HepG2 (cell line): Measurements from ENCODE around the gene SDR39U1. TPM values are rescaled to one million over a fixed set of nuclear protein-coding genes. Genes with fewer than 3 reads are reported as not detected.

Source experiments
- AHR ChIP-seq: IDR thresholded peaks from 2 replicates; pipeline ENCODE4 v1.6.1; 2018; ENCODE audit warnings: missing genetic modification reagents, missing compliant biosample characterization
- ATF1 ChIP-seq: IDR thresholded peaks from 2 replicates; pipeline ENCODE4 v1.6.1; 2016; ENCODE audit warnings: mild to moderate bottlenecking, control low read depth
- ATF6 ChIP-seq: sonication (generic); formaldehyde crosslinking; conservative IDR thresholded peaks from 2 replicates; pipeline ENCODE4 v1.4.0; 2020; ENCODE audit warnings: missing genetic modification reagents
- ATM ChIP-seq: fragments of 450-650 bp; IDR thresholded peaks from 2 replicates; pipeline ENCODE4 v1.7.1; 2017; ENCODE audit warnings: mild to moderate bottlenecking, borderline replicate concordance
- CHD2 ChIP-seq: IDR thresholded peaks from 2 replicates; pipeline ENCODE4 v1.6.1; 2011; ENCODE audit warnings: low read depth, low read length, improper control_type of control experiment
- EED ChIP-seq: sonication (generic); formaldehyde crosslinking; IDR thresholded peaks from 2 replicates; pipeline ENCODE4 v1.5.0; 2020; ENCODE audit warnings: mild to moderate bottlenecking, missing genetic modification reagents
- FOXC1 ChIP-seq: sonication (generic); formaldehyde crosslinking; IDR thresholded peaks from 2 replicates; pipeline ENCODE4 v1.8.0; 2022; ENCODE audit warnings: mild to moderate bottlenecking, missing genetic modification reagents, borderline replicate concordance
- GATAD2A ChIP-seq: IDR thresholded peaks from 2 replicates; pipeline ENCODE4 v1.6.1; 2016
- MTF2 ChIP-seq: sonication (generic); formaldehyde crosslinking; IDR thresholded peaks from 2 replicates; pipeline ENCODE4 v1.5.0; 2020; ENCODE audit warnings: missing genetic modification reagents, borderline replicate concordance
- MYPOP ChIP-seq: sonication (generic); formaldehyde crosslinking; IDR thresholded peaks from 2 replicates; pipeline ENCODE4 v1.8.1; 2023; ENCODE audit warnings: mild to moderate bottlenecking, moderate library complexity, missing genetic modification reagents
- MZF1 ChIP-seq: sonication (generic); formaldehyde crosslinking; IDR thresholded peaks from 2 replicates; pipeline ENCODE4 v1.8.1; 2023; ENCODE audit warnings: mild to moderate bottlenecking, missing genetic modification reagents, borderline replicate concordance
- PAF1 ChIP-seq: IDR thresholded peaks from 2 replicates; pipeline ENCODE4 v1.6.1; 2016; ENCODE audit warnings: missing genetic modification reagents, missing compliant biosample characterization
- PITX1 ChIP-seq: sonication (generic); formaldehyde crosslinking; IDR thresholded peaks from 2 replicates; pipeline ENCODE4 v1.5.1; 2020; ENCODE audit warnings: mild to moderate bottlenecking, missing genetic modification reagents
- SUZ12 ChIP-seq: fragments of 150-350 bp; IDR thresholded peaks from 2 replicates; pipeline ENCODE4 v1.6.1; 2014; ENCODE audit warnings: low read depth, low read length
- ZBTB38 ChIP-seq: sonication (generic); formaldehyde crosslinking; IDR thresholded peaks from 2 replicates; pipeline ENCODE4 v1.5.1; 2020; ENCODE audit warnings: mild to moderate bottlenecking, missing genetic modification reagents
- ZBTB8A ChIP-seq: sonication (generic); formaldehyde crosslinking; IDR thresholded peaks from 2 replicates; pipeline ENCODE4 v1.4.0; 2020; ENCODE audit warnings: mild to moderate bottlenecking, low read depth, missing genetic modification reagents, borderline replicate concordance
- ZFP36L2 ChIP-seq: sonication (generic); formaldehyde crosslinking; IDR thresholded peaks from 2 replicates; pipeline ENCODE4 v1.4.0; 2020; ENCODE audit warnings: missing genetic modification reagents
- ZFY ChIP-seq: sonication (generic); formaldehyde crosslinking; IDR thresholded peaks from 2 replicates; pipeline ENCODE4 v1.4.0; 2020; ENCODE audit warnings: missing genetic modification reagents
- ZFYVE20 ChIP-seq: sonication (generic); formaldehyde crosslinking; IDR thresholded peaks from 2 replicates; pipeline ENCODE4 v1.8.0; 2023; ENCODE audit warnings: low read depth, mild to moderate bottlenecking, moderate library complexity, missing genetic modification reagents, borderline replicate concordance
- ZKSCAN8 ChIP-seq: IDR thresholded peaks from 2 replicates; pipeline ENCODE4 v1.6.1; 2016; ENCODE audit warnings: borderline replicate concordance, missing genetic modification reagents, missing compliant biosample characterization
- ZNF180 ChIP-seq: sonication (generic); formaldehyde crosslinking; IDR thresholded peaks from 2 replicates; pipeline ENCODE4 v1.4.0; 2020; ENCODE audit warnings: low read depth, missing genetic modification reagents, borderline replicate concordance
- ZNF275 ChIP-seq: sonication (generic); formaldehyde crosslinking; IDR thresholded peaks from 2 replicates; pipeline ENCODE4 v1.8.0; 2022; ENCODE audit warnings: missing genetic modification reagents, mild to moderate bottlenecking, inconsistent platforms, borderline replicate concordance
- ZNF282 ChIP-seq: fragments of 450-650 bp; IDR thresholded peaks from 2 replicates; pipeline ENCODE4 v1.6.1; 2018; ENCODE audit not compliant: partially characterized antibody
- ZNF33B ChIP-seq: sonication (generic); formaldehyde crosslinking; IDR thresholded peaks from 2 replicates; pipeline ENCODE4 v1.5.1; 2020; ENCODE audit warnings: mild to moderate bottlenecking, missing genetic modification reagents
- ZNF543 ChIP-seq: sonication (generic); formaldehyde crosslinking; IDR thresholded peaks from 2 replicates; pipeline ENCODE4 v1.4.0; 2020; ENCODE audit warnings: mild to moderate bottlenecking, missing genetic modification reagents
- ZNF589 ChIP-seq: sonication (generic); formaldehyde crosslinking; conservative IDR thresholded peaks from 2 replicates; pipeline ENCODE4 v1.8.0; 2022; ENCODE audit warnings: mild to moderate bottlenecking, moderate library complexity, missing genetic modification reagents
- polyA plus RNA-seq, 8 experiments: library from polyadenylated mRNA; depleted of rRNA in 3 of 8; stranded (reverse) in 7 of 8; unstranded in 1 of 8; fragments of >200 nt; fragmentation: Illumina TruSeq in 4 of 8; extraction: Trizol in 4 of 8; gene quantifications; 2 replicates each; pipeline versions ENCODE4 v1.2.1 to v1.2.3, GENCODE V29; 2011 to 2016; ENCODE audit warnings: low read depth in 4 of 8, missing spikeins in 1 of 8, mixed read lengths in 1 of 8; ENCODE audit not compliant: insufficient read depth in 1 of 8
- total RNA-seq, 5 experiments: library from RNA; depleted of rRNA; stranded (reverse); fragments of >200 nt; fragmentation: Illumina TruSeq; extraction: Trizol; gene quantifications; 2 replicates each; pipeline ENCODE4 v1.2.3, GENCODE V29; 2016; ENCODE audit warnings: low read depth in 1 of 5

The SDR39U1 gene
- total and polyA plus RNA-seq, 2 of the 13 experiments (the other 11 are each of a cell fraction or from before 2014, with no cell fraction given) = 34.4 to 129 TPM

GRCh38 chr14:24429395-24430142 lies 13.0 kb downstream of the SDR39U1 start, which contains the start of the genes CBLN3 and KHNYN (continued):
- TF ChIP-seq ZKSCAN8 = peak; percentile 80
- TF ChIP-seq ATM = no peak
- peak; percentile 98 for TF ChIP-seq EED (CRISPR knock-in tag)
- peak; percentile 1; the same call in 1 of the 2 replicates for TF ChIP-seq CHD2
- TF ChIP-seq GATAD2A (CRISPR knock-in tag) = peak; percentile 12; the same call in 1 of the 2 replicates
- TF ChIP-seq ZFY (CRISPR knock-in tag) = peak; percentile 98
- peak; percentile 83; the same call in 1 of the 2 replicates for TF ChIP-seq ZNF275 (CRISPR knock-in tag)
- TF ChIP-seq AHR (CRISPR knock-in tag) = peak; percentile 74
- no peak for TF ChIP-seq ZNF180
- TF ChIP-seq FOXC1 (CRISPR knock-in tag) = no peak
- no peak; the same call in none of the 2 replicates for TF ChIP-seq PITX1 (CRISPR knock-in tag)
- peak; percentile 99 for TF ChIP-seq ZNF33B
- peak; percentile 91 for TF ChIP-seq ZNF543
- 0 out of 2 replicates have a peak, but pooled peaks have one; percentile 62 for TF ChIP-seq PAF1 (CRISPR knock-in tag)
- TF ChIP-seq ZBTB38 (CRISPR knock-in tag) = peak; percentile 89
- no peak for TF ChIP-seq ATF1
- TF ChIP-seq ZFYVE20 (CRISPR knock-in tag) = peak; percentile 87
- 0 out of 2 replicates have a peak, but pooled peaks have one; percentile 94 for TF ChIP-seq MZF1 (CRISPR knock-in tag)
- TF ChIP-seq ZNF282 = no peak
- peak; percentile 8; the same call in 1 of the 2 replicates for TF ChIP-seq MTF2
- no peak for TF ChIP-seq ZFP36L2 (CRISPR knock-in tag)
- no peak for TF ChIP-seq ZNF589 (CRISPR knock-in tag)
- no peak for TF ChIP-seq MYPOP (CRISPR knock-in tag)
- TF ChIP-seq ZBTB8A (CRISPR knock-in tag) = peak; percentile 99
- no peak for TF ChIP-seq ATF6 (CRISPR knock-in tag)
- TF ChIP-seq SUZ12 = no peak
